ENCODE data around the gene DCTD.
A peak's percentile ranks its signal among the peaks of the same experiment; 100 is the strongest.

Gene DCTD

DNA sequence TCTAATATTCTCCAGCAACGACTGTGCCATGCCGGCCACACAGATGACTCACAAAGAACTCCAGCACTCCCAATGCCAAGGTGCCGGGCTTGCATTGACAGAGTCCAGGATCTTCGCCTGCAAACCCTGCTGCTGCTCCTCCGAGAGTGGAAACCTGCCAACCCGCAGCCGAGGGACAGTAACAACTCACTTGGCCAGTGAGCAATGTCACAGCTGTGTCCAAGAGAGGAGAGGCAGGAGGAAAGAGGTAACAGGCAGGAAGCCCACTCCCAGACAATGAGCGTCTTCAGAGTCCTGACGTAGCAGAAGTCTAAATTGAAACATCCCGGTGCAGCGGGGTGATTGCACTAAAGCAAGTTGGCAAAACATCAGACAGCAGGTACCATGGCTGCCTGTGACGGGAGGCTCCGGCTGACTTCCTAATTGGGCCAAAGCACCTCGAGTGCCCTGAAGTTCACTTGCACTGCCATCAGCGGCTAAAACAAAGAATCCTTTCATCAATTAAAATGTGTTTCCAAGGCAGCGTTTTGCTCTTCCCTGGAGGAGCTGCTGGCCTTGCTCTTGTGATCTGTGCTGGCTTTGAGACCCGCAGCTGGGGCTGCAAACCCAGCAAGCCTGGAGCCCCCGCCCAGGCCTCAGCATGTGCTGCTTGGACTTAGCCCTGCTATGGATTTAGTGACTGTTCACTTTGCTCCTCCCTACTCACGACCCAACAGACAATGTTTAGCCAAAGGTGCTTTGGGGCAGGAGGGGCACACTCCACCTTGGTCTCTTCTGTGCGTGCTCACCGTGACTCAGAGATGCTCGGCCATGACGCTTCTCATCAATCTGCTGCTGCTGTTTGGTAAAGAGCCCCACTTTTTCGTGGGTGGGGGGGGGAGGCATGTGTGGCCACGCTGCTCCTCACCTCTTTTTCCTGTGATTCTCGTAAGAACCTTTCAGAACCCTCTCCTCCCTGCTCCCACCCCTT, 36.5 kb downstream of the DCTD start:
- peak overlapping the region in 1 of 2 donors; percentile 14 for H3K4me3 ChIP-seq (replicated peaks in 1 of 2; ENCODE audit: low read depth in 2 of 2, low read length in 2 of 2)
- DNase-seq (ENCODE audit: low read depth in 2 of 2) = peak; percentile 15 to 43
- TF ChIP-seq, protein P1, sequence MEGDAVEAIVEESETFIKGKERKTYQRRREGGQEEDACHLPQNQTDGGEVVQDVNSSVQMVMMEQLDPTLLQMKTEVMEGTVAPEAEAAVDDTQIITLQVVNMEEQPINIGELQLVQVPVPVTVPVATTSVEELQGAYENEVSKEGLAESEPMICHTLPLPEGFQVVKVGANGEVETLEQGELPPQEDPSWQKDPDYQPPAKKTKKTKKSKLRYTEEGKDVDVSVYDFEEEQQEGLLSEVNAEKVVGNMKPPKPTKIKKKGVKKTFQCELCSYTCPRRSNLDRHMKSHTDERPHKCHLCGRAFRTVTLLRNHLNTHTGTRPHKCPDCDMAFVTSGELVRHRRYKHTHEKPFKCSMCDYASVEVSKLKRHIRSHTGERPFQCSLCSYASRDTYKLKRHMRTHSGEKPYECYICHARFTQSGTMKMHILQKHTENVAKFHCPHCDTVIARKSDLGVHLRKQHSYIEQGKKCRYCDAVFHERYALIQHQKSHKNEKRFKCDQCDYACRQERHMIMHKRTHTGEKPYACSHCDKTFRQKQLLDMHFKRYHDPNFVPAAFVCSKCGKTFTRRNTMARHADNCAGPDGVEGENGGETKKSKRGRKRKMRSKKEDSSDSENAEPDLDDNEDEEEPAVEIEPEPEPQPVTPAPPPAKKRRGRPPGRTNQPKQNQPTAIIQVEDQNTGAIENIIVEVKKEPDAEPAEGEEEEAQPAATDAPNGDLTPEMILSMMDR (IDR thresholded peaks at IDR 0.05; ENCODE audit: low read depth, low read length) = no peak

DNA sequence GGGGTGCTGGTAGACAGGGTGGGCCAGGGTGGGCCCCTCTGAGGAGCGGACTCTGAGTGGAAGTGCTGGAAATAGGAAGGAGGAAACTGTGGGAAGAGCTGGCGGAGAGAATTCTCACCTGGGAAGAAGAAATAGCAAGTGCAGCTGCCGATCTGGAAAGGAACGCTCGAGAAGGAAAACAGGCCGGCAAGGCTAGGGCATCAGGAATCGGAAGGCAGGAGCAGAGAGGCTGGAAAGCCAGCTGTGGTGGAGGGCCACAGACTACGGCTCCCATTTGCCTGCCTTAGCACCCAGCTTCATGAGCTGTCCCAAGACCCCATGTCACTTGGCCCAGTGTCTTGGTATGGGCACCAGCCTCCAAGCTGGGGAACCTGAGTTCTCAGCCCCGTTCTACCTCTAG, 37.3 kb downstream of the DCTD start:
- no peak for DNase-seq (ENCODE audit: low read depth in 2 of 2)
- TF ChIP-seq, protein P1 (IDR thresholded peaks at IDR 0.05; ENCODE audit: low read depth, low read length) = no peak
- no peak overlapping the region for H3K4me3 ChIP-seq (replicated peaks in 1 of 2; ENCODE audit: low read depth in 2 of 2, low read length in 2 of 2)

DNA sequence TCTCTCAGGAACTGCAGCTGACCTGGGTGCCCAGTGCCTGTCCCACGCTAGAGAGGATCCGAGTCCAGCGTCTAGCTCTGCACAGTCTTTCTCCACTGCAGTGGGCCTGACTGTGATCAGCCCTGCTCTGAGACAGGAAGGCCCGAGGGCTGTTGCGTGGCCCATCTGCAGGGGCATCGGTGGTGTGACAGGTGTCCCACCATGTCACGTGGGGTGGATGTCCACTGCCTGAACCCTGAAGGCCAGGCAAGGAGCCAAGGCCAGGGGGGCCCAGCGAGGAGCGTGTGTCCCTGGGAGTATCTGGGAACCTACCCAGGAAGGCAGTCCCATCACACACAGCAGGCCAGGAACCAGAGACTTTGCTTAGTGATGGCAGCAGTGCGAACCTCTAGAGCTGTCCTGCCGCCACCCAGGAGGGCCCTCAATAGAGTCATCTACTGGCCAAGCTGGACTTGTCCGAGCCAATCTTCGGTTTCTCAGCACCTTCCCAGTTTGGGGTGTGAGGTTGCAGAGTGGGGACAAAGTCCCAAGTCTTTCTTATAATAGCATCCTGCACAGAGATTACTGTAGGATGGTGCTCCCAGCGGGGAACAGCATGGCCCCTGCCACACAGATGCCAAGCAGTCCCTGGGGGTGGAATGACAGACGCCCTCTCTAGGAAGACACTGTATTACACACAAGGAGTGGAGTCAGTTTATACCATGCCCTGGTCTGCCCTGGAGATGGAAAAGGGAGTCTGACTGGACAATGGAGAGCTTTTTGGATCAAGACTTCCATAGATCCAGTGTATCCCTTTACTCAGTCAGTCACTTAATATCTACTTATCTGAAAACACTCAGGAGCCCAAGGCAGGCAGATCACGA, 38.3 kb downstream of the DCTD start:
- H3K4me3 ChIP-seq (replicated peaks in 1 of 2; ENCODE audit: low read depth in 2 of 2, low read length in 2 of 2) = no peak overlapping the region
- no peak for DNase-seq (ENCODE audit: low read depth in 2 of 2)
- TF ChIP-seq, protein P1 (IDR thresholded peaks at IDR 0.05; ENCODE audit: low read depth, low read length) = no peak

DNA sequence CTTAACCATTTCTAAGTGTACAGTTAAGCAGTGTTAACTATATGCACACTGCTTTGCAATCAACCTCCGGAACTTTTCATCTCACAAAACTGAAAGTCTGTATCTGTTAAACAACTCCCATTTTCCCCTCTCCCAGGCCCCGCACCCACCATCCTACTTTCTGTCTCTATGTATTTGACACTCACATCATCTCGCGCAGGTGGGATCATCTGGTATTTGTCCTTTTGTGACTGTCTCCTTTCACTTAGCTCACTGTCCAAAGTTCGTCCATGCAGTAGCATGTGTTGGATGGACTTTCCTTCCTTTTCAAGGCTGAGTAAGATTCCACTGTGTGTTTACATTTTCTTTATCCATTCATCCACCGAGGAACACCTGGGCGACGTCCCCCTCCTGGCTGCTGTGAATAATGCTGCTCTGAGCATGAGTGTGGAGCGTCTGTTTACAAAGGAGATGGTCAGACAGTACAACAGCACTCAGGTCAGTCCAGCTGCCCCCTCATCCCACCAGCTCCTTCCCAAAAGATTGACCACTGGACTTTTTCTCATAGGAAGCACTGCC, 39.8 kb downstream of the DCTD start:
- H3K4me3 ChIP-seq (replicated peaks in 1 of 2; ENCODE audit: low read depth in 2 of 2, low read length in 2 of 2) = no peak overlapping the region
- DNase-seq (ENCODE audit: low read depth in 2 of 2) = no peak
- TF ChIP-seq, protein P1 (IDR thresholded peaks at IDR 0.05; ENCODE audit: low read depth, low read length) = no peak

DNA sequence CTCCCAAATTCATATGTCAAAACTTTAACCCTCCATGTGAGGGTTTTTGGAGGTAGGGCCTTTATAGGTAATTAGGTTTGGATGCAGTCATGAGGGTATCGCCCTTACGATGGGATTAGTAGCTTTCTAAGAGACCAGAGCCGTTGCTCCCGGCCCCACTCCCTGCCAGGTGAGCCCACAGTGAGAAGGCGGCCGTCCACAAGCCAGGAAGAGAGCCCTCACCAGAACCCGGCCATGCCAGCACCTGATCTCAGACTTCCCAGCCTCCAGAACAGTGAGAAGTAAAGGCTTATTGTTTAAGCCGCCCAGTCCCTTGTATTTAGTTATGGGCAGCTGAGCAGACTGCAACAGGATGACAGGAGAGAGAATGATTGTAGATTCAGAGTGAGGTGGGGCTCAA, 40.8 kb downstream of the DCTD start:
- no peak overlapping the region for H3K4me3 ChIP-seq (replicated peaks in 1 of 2; ENCODE audit: low read depth in 2 of 2, low read length in 2 of 2)
- TF ChIP-seq, protein P1 (IDR thresholded peaks at IDR 0.05; ENCODE audit: low read depth, low read length) = no peak
- DNase-seq (ENCODE audit: low read depth in 2 of 2) = no peak

Data from cardiac fibroblast (primary cell).